HepG2 (cell line): Measurements from ENCODE around the gene SREBF1. TPM values are rescaled to one million over a fixed set of nuclear protein-coding genes. Genes with fewer than 3 reads are reported as not detected.

Experiments used
- BORCS8-MEF2B ChIP-seq: sonication (generic); formaldehyde crosslinking; IDR thresholded peaks from 2 replicates; pipeline ENCODE4 v1.8.0; 2022; ENCODE audit warnings: mild to moderate bottlenecking, missing genetic modification reagents
- CBX1 ChIP-seq: IDR thresholded peaks from one replicate; pipeline ENCODE4 v1.6.1; 2016; ENCODE audit warnings: antibody characterized with exemption, low read depth
- EED ChIP-seq: sonication (generic); formaldehyde crosslinking; IDR thresholded peaks from 2 replicates; pipeline ENCODE4 v1.5.0; 2020; ENCODE audit warnings: mild to moderate bottlenecking, missing genetic modification reagents
- HES4 ChIP-seq: sonication (generic); formaldehyde crosslinking; IDR thresholded peaks from 2 replicates; pipeline ENCODE4 v1.9.0; 2021; ENCODE audit warnings: mild to moderate bottlenecking, missing genetic modification reagents, borderline replicate concordance
- HMG20B ChIP-seq: conservative IDR thresholded peaks from 2 replicates; pipeline ENCODE4 v1.6.1; 2016; ENCODE audit warnings: missing genetic modification reagents, missing compliant biosample characterization
- KMT2B ChIP-seq: IDR thresholded peaks from 2 replicates; pipeline ENCODE4 v1.6.1; 2016; ENCODE audit warnings: missing genetic modification reagents, missing compliant biosample characterization
- LCORL ChIP-seq, 2 experiments: fragments of 450-650 bp in 1 of 2; sonication (generic) in 1 of 2; formaldehyde crosslinking in 1 of 2; IDR thresholded peaks; 2 replicates each; pipeline versions ENCODE4 v1.5.0 to v1.6.1; 2017 to 2020; ENCODE audit warnings: antibody characterized with exemption in 1 of 2, missing genetic modification reagents in 1 of 2
- NFE2L1 ChIP-seq: sonication (generic); formaldehyde crosslinking; IDR thresholded peaks from 2 replicates; pipeline ENCODE4 v1.4.0; 2020; ENCODE audit warnings: missing genetic modification reagents, mild to moderate bottlenecking, borderline replicate concordance
- RXRB ChIP-seq: IDR thresholded peaks from 2 replicates; pipeline ENCODE4 v1.6.1; 2016; ENCODE audit warnings: borderline replicate concordance, missing genetic modification reagents, missing compliant biosample characterization
- SMAD9 ChIP-seq: sonication (generic); formaldehyde crosslinking; IDR thresholded peaks from 2 replicates; pipeline ENCODE4 v1.5.1; 2020; ENCODE audit warnings: mild to moderate bottlenecking, missing genetic modification reagents
- TCF7L2 ChIP-seq: IDR thresholded peaks from 2 replicates; pipeline ENCODE4 v1.6.1; 2011; ENCODE audit warnings: mild to moderate bottlenecking, low read depth, low read length, moderate library complexity
- ZBTB7A ChIP-seq: sonication (generic); formaldehyde crosslinking; IDR thresholded peaks from 2 replicates; pipeline ENCODE4 v1.8.0; 2022; ENCODE audit warnings: mild to moderate bottlenecking, missing genetic modification reagents
- ZNF337 ChIP-seq: sonication (generic); formaldehyde crosslinking; IDR thresholded peaks from 2 replicates; pipeline ENCODE4 v1.5.1; 2020; ENCODE audit warnings: missing genetic modification reagents, low read depth, mild to moderate bottlenecking, borderline replicate concordance
- ZNF598 ChIP-seq: sonication (generic); formaldehyde crosslinking; IDR thresholded peaks from 2 replicates; pipeline ENCODE4 v1.5.1; 2020; ENCODE audit warnings: mild to moderate bottlenecking, missing genetic modification reagents, borderline replicate concordance
- ZNF644 ChIP-seq: IDR thresholded peaks from 2 replicates; pipeline ENCODE4 v1.6.1; 2016; ENCODE audit warnings: low read depth
- ZNF768 ChIP-seq: sonication (generic); formaldehyde crosslinking; IDR thresholded peaks from 2 replicates; pipeline ENCODE4 v1.4.0; 2020; ENCODE audit warnings: missing genetic modification reagents
- ZNF776 ChIP-seq: sonication (generic); formaldehyde crosslinking; IDR thresholded peaks from 2 replicates; pipeline ENCODE4 v1.4.0; 2020; ENCODE audit warnings: mild to moderate bottlenecking, missing genetic modification reagents
- polyA plus RNA-seq, 8 experiments: library from polyadenylated mRNA; depleted of rRNA in 3 of 8; stranded (reverse) in 7 of 8; unstranded in 1 of 8; fragments of >200 nt; fragmentation: Illumina TruSeq in 4 of 8; extraction: Trizol in 4 of 8; gene quantifications; 2 replicates each; pipeline versions ENCODE4 v1.2.1 to v1.2.3, GENCODE V29; 2011 to 2016; ENCODE audit warnings: low read depth in 4 of 8, missing spikeins in 1 of 8, mixed read lengths in 1 of 8; ENCODE audit not compliant: insufficient read depth in 1 of 8
- total RNA-seq, 5 experiments: library from RNA; depleted of rRNA; stranded (reverse); fragments of >200 nt; fragmentation: Illumina TruSeq; extraction: Trizol; gene quantifications; 2 replicates each; pipeline ENCODE4 v1.2.3, GENCODE V29; 2016; ENCODE audit warnings: low read depth in 1 of 5
- TF ChIP-seq, protein P1 (sequence below): sonication (generic); formaldehyde crosslinking; IDR thresholded peaks from 2 replicates; pipeline ENCODE4 v1.4.0; 2020; ENCODE audit warnings: mild to moderate bottlenecking, missing genetic modification reagents, borderline replicate concordance
- TF ChIP-seq, protein P2 (sequence below): sonication (generic); formaldehyde crosslinking; IDR thresholded peaks from 2 replicates; pipeline ENCODE4 v1.4.0; 2020; ENCODE audit warnings: missing genetic modification reagents
- TF ChIP-seq, protein P3 (sequence below), 2 experiments: sonication (generic) in 1 of 2; formaldehyde crosslinking in 1 of 2; IDR thresholded peaks; 2 replicates each; pipeline versions ENCODE4 v1.4.0 to v1.6.1; 2016 to 2020; ENCODE audit warnings: borderline replicate concordance in 1 of 2, low read depth in 1 of 2, mild to moderate bottlenecking in 1 of 2, missing genetic modification reagents in 1 of 2

SREBF1 gene
- total and polyA plus RNA-seq, 2 of the 13 experiments (the other 11 are each of a cell fraction or from before 2014, with no cell fraction given), result 34.3 to 38.0 TPM

DNA sequence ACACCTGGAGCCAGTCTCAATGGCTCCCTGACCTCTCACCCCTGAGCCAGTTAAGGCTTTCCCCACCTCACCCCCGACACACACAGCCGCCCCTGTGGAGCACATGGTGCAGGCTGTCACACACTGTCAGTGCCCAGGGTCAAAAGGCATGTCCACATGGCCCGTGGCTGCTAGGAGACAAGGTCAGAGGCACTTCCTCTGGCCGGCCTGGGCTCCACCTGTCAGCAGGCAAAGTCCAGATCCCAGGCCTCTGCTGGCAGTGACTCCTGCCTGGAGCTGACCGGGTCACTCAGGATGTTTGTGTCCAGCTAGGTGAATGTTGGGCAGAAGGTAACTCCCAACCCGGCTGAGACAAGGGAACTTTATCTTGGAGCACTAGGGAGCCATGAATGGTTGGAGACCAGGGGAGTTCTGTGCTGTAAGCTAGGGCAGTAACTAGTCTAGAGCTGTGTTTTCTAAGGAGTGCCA lies 6.0 kb downstream of the SREBF1 start (continued):
- peak; percentile 40; the same call in 1 of the 2 replicates for TF ChIP-seq HMG20B (CRISPR knock-in tag)
- TF ChIP-seq TCF7L2, result no peak
- TF ChIP-seq, protein P1, sequence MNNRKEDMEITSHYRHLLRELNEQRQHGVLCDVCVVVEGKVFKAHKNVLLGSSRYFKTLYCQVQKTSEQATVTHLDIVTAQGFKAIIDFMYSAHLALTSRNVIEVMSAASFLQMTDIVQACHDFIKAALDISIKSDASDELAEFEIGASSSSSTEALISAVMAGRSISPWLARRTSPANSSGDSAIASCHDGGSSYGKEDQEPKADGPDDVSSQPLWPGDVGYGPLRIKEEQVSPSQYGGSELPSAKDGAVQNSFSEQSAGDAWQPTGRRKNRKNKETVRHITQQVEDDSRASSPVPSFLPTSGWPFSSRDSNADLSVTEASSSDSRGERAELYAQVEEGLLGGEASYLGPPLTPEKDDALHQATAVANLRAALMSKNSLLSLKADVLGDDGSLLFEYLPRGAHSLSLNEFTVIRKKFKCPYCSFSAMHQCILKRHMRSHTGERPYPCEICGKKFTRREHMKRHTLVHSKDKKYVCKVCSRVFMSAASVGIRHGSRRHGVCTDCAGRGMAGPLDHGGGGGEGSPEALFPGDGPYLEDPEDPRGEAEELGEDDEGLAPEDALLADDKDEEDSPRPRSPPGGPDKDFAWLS, result no peak
- TF ChIP-seq ZNF644 (CRISPR knock-in tag), result 0 out of 2 replicates have a peak, but pooled peaks have one; percentile 17
- TF ChIP-seq, protein P2, sequence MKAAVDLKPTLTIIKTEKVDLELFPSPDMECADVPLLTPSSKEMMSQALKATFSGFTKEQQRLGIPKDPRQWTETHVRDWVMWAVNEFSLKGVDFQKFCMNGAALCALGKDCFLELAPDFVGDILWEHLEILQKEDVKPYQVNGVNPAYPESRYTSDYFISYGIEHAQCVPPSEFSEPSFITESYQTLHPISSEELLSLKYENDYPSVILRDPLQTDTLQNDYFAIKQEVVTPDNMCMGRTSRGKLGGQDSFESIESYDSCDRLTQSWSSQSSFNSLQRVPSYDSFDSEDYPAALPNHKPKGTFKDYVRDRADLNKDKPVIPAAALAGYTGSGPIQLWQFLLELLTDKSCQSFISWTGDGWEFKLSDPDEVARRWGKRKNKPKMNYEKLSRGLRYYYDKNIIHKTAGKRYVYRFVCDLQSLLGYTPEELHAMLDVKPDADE, result no peak
- peak; percentile 88; the same call in 1 of the 2 replicates for TF ChIP-seq HES4 (CRISPR knock-in tag)
- TF ChIP-seq, protein P3, sequence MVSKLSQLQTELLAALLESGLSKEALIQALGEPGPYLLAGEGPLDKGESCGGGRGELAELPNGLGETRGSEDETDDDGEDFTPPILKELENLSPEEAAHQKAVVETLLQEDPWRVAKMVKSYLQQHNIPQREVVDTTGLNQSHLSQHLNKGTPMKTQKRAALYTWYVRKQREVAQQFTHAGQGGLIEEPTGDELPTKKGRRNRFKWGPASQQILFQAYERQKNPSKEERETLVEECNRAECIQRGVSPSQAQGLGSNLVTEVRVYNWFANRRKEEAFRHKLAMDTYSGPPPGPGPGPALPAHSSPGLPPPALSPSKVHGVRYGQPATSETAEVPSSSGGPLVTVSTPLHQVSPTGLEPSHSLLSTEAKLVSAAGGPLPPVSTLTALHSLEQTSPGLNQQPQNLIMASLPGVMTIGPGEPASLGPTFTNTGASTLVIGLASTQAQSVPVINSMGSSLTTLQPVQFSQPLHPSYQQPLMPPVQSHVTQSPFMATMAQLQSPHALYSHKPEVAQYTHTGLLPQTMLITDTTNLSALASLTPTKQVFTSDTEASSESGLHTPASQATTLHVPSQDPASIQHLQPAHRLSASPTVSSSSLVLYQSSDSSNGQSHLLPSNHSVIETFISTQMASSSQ (IDR thresholded peaks at IDR 0.05; ENCODE audit: low read depth), result no peak
- TF ChIP-seq, protein P3 (CRISPR knock-in tag; IDR thresholded peaks at IDR 0.05; ENCODE audit: borderline replicate concordance), result peak; percentile 71; the same call in 1 of the 2 replicates
- TF ChIP-seq ZBTB7A (CRISPR knock-in tag), result no peak
- no peak for TF ChIP-seq LCORL (IDR thresholded peaks at IDR 0.05)
- peak; percentile 98 for TF ChIP-seq LCORL (CRISPR knock-in tag; IDR thresholded peaks at IDR 0.05)
- no peak for TF ChIP-seq ZNF598 (CRISPR knock-in tag)
- peak; percentile 87; the same call in 1 of the 2 replicates for TF ChIP-seq BORCS8-MEF2B (CRISPR knock-in tag)
- no peak for TF ChIP-seq SMAD9 (CRISPR knock-in tag)
- peak; percentile 59; the same call in 1 of the 2 replicates for TF ChIP-seq KMT2B
- TF ChIP-seq NFE2L1 (CRISPR knock-in tag), result no peak
- peak; percentile 99 for TF ChIP-seq RXRB
- no peak for TF ChIP-seq ZNF337 (CRISPR knock-in tag)
- no peak for TF ChIP-seq CBX1
- no peak; the same call in 1 of the 2 replicates for TF ChIP-seq EED (CRISPR knock-in tag)
- TF ChIP-seq ZNF776 (CRISPR knock-in tag), result no peak
- peak; percentile 65 for TF ChIP-seq ZNF768 (CRISPR knock-in tag)
